ENCODE results near the gene PRKCI. TPM values are rescaled to one million over a fixed set of nuclear protein-coding genes. Genes with fewer than 3 reads are reported as not detected.
A peak's percentile ranks its signal among the peaks of the same experiment; 100 is the strongest.
"Not testable (repeated sequence)": the region's sequence is repeated elsewhere in the genome, so short reads cannot be mapped to it uniquely, and the experiment has no call there.

PRKCI gene
- polyA plus RNA-seq (2013, experiment 1 of 4), result 40.4 TPM
- polyA plus RNA-seq (2013, experiment 2 of 4), result 45.0 TPM
- 33.4 TPM for polyA plus RNA-seq (2013, experiment 3 of 4)
- polyA plus RNA-seq (2013, experiment 4 of 4), result 36.6 TPM

DNA sequence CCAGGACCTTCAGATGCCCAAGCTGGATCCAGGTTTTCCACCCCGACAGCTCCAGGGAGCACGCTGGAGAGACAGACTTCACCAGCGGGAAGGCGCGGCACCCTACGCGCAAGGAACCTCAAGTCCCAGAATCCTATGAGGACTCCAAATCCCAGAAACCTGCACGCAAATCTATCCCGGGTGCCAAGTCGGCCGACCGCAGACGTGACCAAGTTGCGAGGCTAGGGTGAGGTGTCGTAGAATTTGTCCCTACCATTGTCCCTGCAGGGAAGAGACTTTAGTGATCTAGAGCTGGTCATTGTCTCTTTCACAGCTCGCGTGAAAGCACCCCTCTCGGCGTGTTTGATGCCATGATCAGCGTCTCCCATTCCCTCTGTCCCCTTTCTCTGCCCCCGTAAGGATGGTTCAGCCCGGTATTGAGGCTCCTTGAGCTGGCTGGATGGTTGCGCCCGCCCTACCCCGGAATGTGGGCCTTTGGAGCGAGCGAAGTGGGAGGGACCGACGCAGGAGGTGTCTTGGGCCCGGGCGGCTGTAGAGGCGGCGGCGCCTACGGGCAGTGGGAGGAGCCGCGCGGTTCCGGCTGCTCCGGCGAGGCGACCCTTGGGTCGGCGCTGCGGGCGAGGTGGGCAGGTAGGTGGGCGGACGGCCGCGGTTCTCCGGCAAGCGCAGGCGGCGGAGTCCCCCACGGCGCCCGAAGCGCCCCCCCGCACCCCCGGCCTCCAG, at the start of gene PRKCI:
Gene PRKCI, plus strand, starts transcription at position 501 of the 723 bp plus-strand sequence. CDS start 246 bp downstream, outside the sequence.
- Histone ChIP-seq H3K36me3 (ENCODE audit: control insufficient read depth, insufficient read depth, low read length) (no peaks in the 10 kb centered on the region), H3K27me3 (ENCODE audit: control insufficient read depth, insufficient read depth, low read length, poor library complexity, severe bottlenecking) (no peaks in the 10 kb centered on the region), H3K9me3 (ENCODE audit: control insufficient read depth, low read length) (no peaks in the 10 kb centered on the region), H3K27ac (ENCODE audit: insufficient read depth, low read depth, low read length, poor library complexity, severe bottlenecking) (peak within 1 kb of the TSS; percentile 95), H3K4me1 (ENCODE audit: control insufficient read depth, insufficient read depth, low read length) (peaks cover 13% of the 10 kb centered on the region), H3K4me3 (ENCODE audit: insufficient read depth, low read depth, low read length) (peak within 1 kb of the TSS; percentile 80)
- WGBS, 2 experiments, result 0% methylated on average over 60 of the region's 60 CpGs

DNA sequence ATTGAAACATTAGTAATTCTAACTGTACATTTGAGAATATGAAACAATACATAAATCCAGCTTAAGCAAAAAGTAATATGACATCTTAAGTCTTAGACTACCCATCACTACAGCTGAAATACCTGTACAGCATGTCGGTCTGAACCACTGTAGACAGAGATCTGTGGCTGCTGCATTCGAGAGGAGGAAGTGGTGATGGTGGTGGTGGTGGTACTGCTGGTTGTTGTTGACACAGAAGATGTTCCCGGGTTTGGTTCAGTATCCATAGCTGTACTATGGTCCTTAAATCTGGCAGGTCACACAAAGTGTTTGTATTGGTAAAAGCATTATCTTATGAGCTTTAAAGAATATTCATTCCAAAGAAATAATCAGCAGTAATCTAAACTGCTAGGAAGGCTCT, 43.6 kb upstream of the PRKCI start:
- H3K9me3 ChIP-seq (ENCODE audit: control insufficient read depth, low read length), result no peaks in the 10 kb centered on the region
- no peak overlapping the region for H3K4me3 ChIP-seq (ENCODE audit: insufficient read depth, low read depth, low read length)
- H3K36me3 ChIP-seq (ENCODE audit: control insufficient read depth, insufficient read depth, low read length), result peaks cover 15% of the 10 kb centered on the region
- no peak overlapping the region for H3K27ac ChIP-seq (ENCODE audit: insufficient read depth, low read depth, low read length, poor library complexity, severe bottlenecking)
- H3K27me3 ChIP-seq (ENCODE audit: control insufficient read depth, insufficient read depth, low read length, poor library complexity, severe bottlenecking), result no peaks in the 10 kb centered on the region
- WGBS, 2 experiments, result 88 to 94% methylated on average over 3 of the region's 3 CpGs
- peaks cover 11% of the 10 kb centered on the region for H3K4me1 ChIP-seq (ENCODE audit: control insufficient read depth, insufficient read depth, low read length)

DNA sequence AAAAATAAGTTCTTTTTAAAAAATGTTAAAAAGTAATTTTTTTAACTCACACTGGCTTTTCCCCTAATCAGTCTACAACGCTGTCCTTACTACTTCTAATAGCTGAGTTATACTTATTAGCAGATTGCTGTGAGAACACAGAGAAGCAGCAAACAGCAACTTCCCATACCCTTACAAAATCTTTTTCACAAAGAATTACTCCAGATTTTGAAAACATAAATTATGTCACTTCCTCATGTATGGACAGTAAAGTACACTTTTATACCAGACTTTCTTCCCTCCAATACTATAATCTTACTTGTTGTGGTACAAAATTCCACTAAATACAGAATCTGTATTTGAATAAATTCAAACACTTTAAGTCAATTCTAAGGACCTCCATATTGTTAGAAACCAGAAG, 42.8 kb upstream of the PRKCI start:
- H3K4me3 ChIP-seq (ENCODE audit: insufficient read depth, low read depth, low read length), result no peak overlapping the region
- H3K36me3 ChIP-seq (ENCODE audit: control insufficient read depth, insufficient read depth, low read length), result peaks cover 15% of the 10 kb centered on the region
- no peaks in the 10 kb centered on the region for H3K9me3 ChIP-seq (ENCODE audit: control insufficient read depth, low read length)
- H3K27ac ChIP-seq (ENCODE audit: insufficient read depth, low read depth, low read length, poor library complexity, severe bottlenecking), result no peak overlapping the region
- WGBS, 2 experiments, result 89 to 92% methylated on average over 1 of the region's 1 CpG
- peaks cover 11% of the 10 kb centered on the region for H3K4me1 ChIP-seq (ENCODE audit: control insufficient read depth, insufficient read depth, low read length)
- H3K27me3 ChIP-seq (ENCODE audit: control insufficient read depth, insufficient read depth, low read length, poor library complexity, severe bottlenecking), result no peaks in the 10 kb centered on the region

- peaks cover 15% of the 10 kb centered on the region for H3K36me3 ChIP-seq (ENCODE audit: control insufficient read depth, insufficient read depth, low read length)
- H3K4me3 ChIP-seq (ENCODE audit: insufficient read depth, low read depth, low read length), result peak overlapping the region; percentile 83
- H3K9me3 ChIP-seq (ENCODE audit: control insufficient read depth, low read length), result no peaks in the 10 kb centered on the region
- no peak overlapping the region for H3K27ac ChIP-seq (ENCODE audit: insufficient read depth, low read depth, low read length, poor library complexity, severe bottlenecking)
- peaks cover 11% of the 10 kb centered on the region for H3K4me1 ChIP-seq (ENCODE audit: control insufficient read depth, insufficient read depth, low read length)
- 47 to 49% methylated on average over 13 to 14 of the region's 16 CpGs for WGBS, 2 experiments
- H3K27me3 ChIP-seq (ENCODE audit: control insufficient read depth, insufficient read depth, low read length, poor library complexity, severe bottlenecking), result no peaks in the 10 kb centered on the region
These were observed 41.9 kb upstream of the PRKCI start for GRCh38 chr3:170180079-170180907.

GRCh38 chr3:170180908-170181885, 41.0 kb upstream of the PRKCI start, which contains the start of gene PHC3:
Gene PHC3, minus strand, starts transcription at chr3:170181733. Its CDS starts 18 bp downstream, at chr3:170181715.
- no peaks in the 10 kb centered on the region for H3K27me3 ChIP-seq (ENCODE audit: control insufficient read depth, insufficient read depth, low read length, poor library complexity, severe bottlenecking)
- 0 to 1% methylated on average over 71 of the region's 71 CpGs for WGBS, 2 experiments
- H3K27ac ChIP-seq (ENCODE audit: insufficient read depth, low read depth, low read length, poor library complexity, severe bottlenecking), result peak within 1 kb of the TSS; percentile 45

GRCh38 chr3:170189398-170190256, 32.6 kb upstream of the PRKCI start:
- no peaks in the 10 kb centered on the region for H3K4me1 ChIP-seq (ENCODE audit: control insufficient read depth, insufficient read depth, low read length)
- no peaks in the 10 kb centered on the region for H3K9me3 ChIP-seq (ENCODE audit: control insufficient read depth, low read length)
- H3K27ac ChIP-seq (ENCODE audit: insufficient read depth, low read depth, low read length, poor library complexity, severe bottlenecking), result no peak overlapping the region
- no peaks in the 10 kb centered on the region for H3K27me3 ChIP-seq (ENCODE audit: control insufficient read depth, insufficient read depth, low read length, poor library complexity, severe bottlenecking)
- no peak overlapping the region for H3K4me3 ChIP-seq (ENCODE audit: insufficient read depth, low read depth, low read length)
- H3K36me3 ChIP-seq (ENCODE audit: control insufficient read depth, insufficient read depth, low read length), result no peaks in the 10 kb centered on the region
- 89 to 95% methylated on average over 4 of the region's 4 CpGs for WGBS, 2 experiments

More at GRCh38 chr3:170180908-170181885, 41.0 kb upstream of the PRKCI start, which contains the start of gene PHC3:
- no peaks in the 10 kb centered on the region for H3K9me3 ChIP-seq (ENCODE audit: control insufficient read depth, low read length)
- peak within 1 kb of the TSS; percentile 83 for H3K4me3 ChIP-seq (ENCODE audit: insufficient read depth, low read depth, low read length)
- H3K36me3 ChIP-seq (ENCODE audit: control insufficient read depth, insufficient read depth, low read length), result peaks cover 15% of the 10 kb centered on the region
- H3K4me1 ChIP-seq (ENCODE audit: control insufficient read depth, insufficient read depth, low read length), result peaks cover 11% of the 10 kb centered on the region

DNA sequence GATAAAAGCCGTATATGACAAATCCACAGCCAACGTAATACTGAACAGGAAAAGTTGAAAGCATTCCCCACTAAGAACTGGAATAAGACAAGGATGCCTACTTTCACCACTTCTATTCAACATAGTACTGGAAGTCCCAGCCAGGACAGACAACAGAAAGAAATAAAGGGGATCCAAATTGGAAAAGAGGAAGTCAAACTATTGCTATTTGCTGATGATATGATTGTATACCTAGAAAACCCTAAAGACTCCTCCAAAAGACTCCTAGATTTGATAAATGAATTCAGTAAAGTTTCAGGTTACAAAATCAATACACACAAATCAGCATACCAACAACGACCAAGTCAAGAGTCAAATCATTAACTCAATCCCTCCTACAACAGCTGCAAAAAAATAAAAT, 26.5 kb upstream of the PRKCI start:
- H3K4me3 ChIP-seq (ENCODE audit: insufficient read depth, low read depth, low read length), result not testable (repeated sequence)
- WGBS, 2 experiments, result 85 to 90% methylated on average over 3 of the region's 3 CpGs

GRCh38 chr3:170196833-170197232, 25.4 kb upstream of the PRKCI start:
- Histone ChIP-seq H3K27ac (ENCODE audit: insufficient read depth, low read depth, low read length, poor library complexity, severe bottlenecking) (no peak overlapping the region), H3K36me3 (ENCODE audit: control insufficient read depth, insufficient read depth, low read length) (no peaks in the 10 kb centered on the region), H3K4me3 (ENCODE audit: insufficient read depth, low read depth, low read length) (no peak overlapping the region), H3K27me3 (ENCODE audit: control insufficient read depth, insufficient read depth, low read length, poor library complexity, severe bottlenecking) (no peaks in the 10 kb centered on the region), H3K4me1 (ENCODE audit: control insufficient read depth, insufficient read depth, low read length) (no peaks in the 10 kb centered on the region), H3K9me3 (ENCODE audit: control insufficient read depth, low read length) (no peaks in the 10 kb centered on the region)
- WGBS, 2 experiments, result 86 to 91% methylated on average over 3 of the region's 3 CpGs

More for the DNA sequence above, 26.5 kb upstream of the PRKCI start:
- H3K9me3 ChIP-seq (ENCODE audit: control insufficient read depth, low read length); H3K27me3 ChIP-seq (ENCODE audit: control insufficient read depth, insufficient read depth, low read length, poor library complexity, severe bottlenecking); H3K4me1 ChIP-seq (ENCODE audit: control insufficient read depth, insufficient read depth, low read length); H3K36me3 ChIP-seq (ENCODE audit: control insufficient read depth, insufficient read depth, low read length); H3K27ac ChIP-seq (ENCODE audit: insufficient read depth, low read depth, low read length, poor library complexity, severe bottlenecking): not testable (repeated sequence)

DNA sequence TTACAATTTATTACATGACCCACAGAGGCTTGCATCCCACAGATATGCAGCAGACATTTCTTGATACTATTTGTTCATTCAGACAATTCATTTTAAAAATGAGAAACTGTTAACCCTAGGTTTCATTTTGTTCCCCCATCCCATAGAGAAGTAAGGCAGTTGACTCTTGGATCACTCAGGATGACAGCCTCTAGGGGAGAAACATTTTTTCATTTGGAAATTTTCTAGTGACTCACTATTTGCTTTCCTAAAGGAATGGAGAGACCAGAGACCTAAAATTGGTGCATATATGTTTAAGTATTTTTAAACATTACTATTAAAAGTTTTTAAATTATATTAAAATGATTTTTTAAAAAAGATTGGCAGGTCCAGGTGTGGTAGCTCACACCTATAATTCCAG, 21.2 kb upstream of the PRKCI start:
- no peaks in the 10 kb centered on the region for H3K4me1 ChIP-seq (ENCODE audit: control insufficient read depth, insufficient read depth, low read length)
- no peaks in the 10 kb centered on the region for H3K9me3 ChIP-seq (ENCODE audit: control insufficient read depth, low read length)
- no peaks in the 10 kb centered on the region for H3K27me3 ChIP-seq (ENCODE audit: control insufficient read depth, insufficient read depth, low read length, poor library complexity, severe bottlenecking)
- no peak overlapping the region for H3K4me3 ChIP-seq (ENCODE audit: insufficient read depth, low read depth, low read length)
- no peak overlapping the region for H3K27ac ChIP-seq (ENCODE audit: insufficient read depth, low read depth, low read length, poor library complexity, severe bottlenecking)
- H3K36me3 ChIP-seq (ENCODE audit: control insufficient read depth, insufficient read depth, low read length), result no peaks in the 10 kb centered on the region
